A549 (cell line): ENCODE measurements around the gene PGGHG. TPM values are rescaled to one million over a fixed set of nuclear protein-coding genes. Genes with fewer than 3 reads are reported as not detected.

Source experiments
- ATAC-seq, 2 experiments: fragments of 200-7000 bp in 1 of 2; fragments of >200 bp in 1 of 2; cut with Nextera tagmentation in 1 of 2; cut with Tn5 transposase in 1 of 2; 3 replicates each; pipeline versions ENCODE4 v1.8.0 to v1.9.1; 2018 to 2020; ENCODE audit warnings: mild to moderate bottlenecking in 1 of 2, moderate library complexity in 1 of 2
- CTCF ChIA-PET: fragments of 300-600 bp; sonication (Branson Sonifier 250); formaldehyde crosslinking; extraction: SDS; loops from one replicate; lab custom pipeline; 2021; ENCODE audit warnings: antibody characterized with exemption, inconsistent platforms; lab: Yijun Ruan, JAX
- POLR2A ChIA-PET: fragments of 350-600 bp; formaldehyde crosslinking; extraction: SDS; loops from one replicate; lab custom pipeline; 2021; ENCODE audit warnings: antibody characterized with exemption, inconsistent platforms; lab: Yijun Ruan, JAX
- DNase-seq, 2 experiments: peaks; one replicate each; pipeline versions ENCODE4 v3.0.0 to v3.0.0-alpha.2; 2011 to 2016; ENCODE audit warnings: low read depth in 1 of 2, low spot score in 1 of 2
- FAIRE-seq: peaks from 2 replicates; lab custom pipeline; 2011; peaks lifted over from hg19 to GRCh38; lab: Jason Lieb, UNC
- H3K27ac ChIP-seq, 2 experiments: fragments of >200 bp; sonication (Bioruptor Twin); formaldehyde crosslinking; 3 replicates each; pipeline ENCODE4 v1.5.1; 2016 to 2017
- H3K4me1 ChIP-seq: fragments of >200 bp; sonication (Bioruptor Twin); formaldehyde crosslinking; 3 replicates; pipeline ENCODE4 v1.6.1; 2016
- H3K4me2 ChIP-seq: fragments of >200 bp; sonication (Bioruptor Twin); formaldehyde crosslinking; 3 replicates; pipeline ENCODE4 v1.6.1; 2016
- H3K4me3 ChIP-seq: fragments of >200 bp; sonication (Bioruptor Twin); formaldehyde crosslinking; 3 replicates; pipeline ENCODE4 v1.5.1; 2016
- H3K9me3 ChIP-seq: fragments of >200 bp; sonication (Bioruptor Twin); formaldehyde crosslinking; 3 replicates; pipeline ENCODE4 v1.6.1; 2016
- BHLHE40 ChIP-seq: IDR thresholded peaks from 2 replicates; pipeline ENCODE4 v1.6.1; 2012; ENCODE audit warnings: low read depth, low read length, inconsistent platforms
- CBX2 ChIP-seq: fragments of 200-600 bp; sonication (generic); IDR thresholded peaks from 2 replicates; pipeline ENCODE4 v1.6.1; 2016; ENCODE audit warnings: low read depth, mild to moderate bottlenecking, borderline replicate concordance
- CHD2 ChIP-seq: fragments of 150-350 bp; IDR thresholded peaks from 2 replicates; pipeline ENCODE4 v1.6.1; 2014; ENCODE audit warnings: low read length; ENCODE audit not compliant: partially characterized antibody
- CHD4 ChIP-seq: fragments of 200-600 bp; sonication (generic); IDR thresholded peaks from 2 replicates; pipeline ENCODE4 v1.6.1; 2016; ENCODE audit warnings: antibody characterized with exemption, mild to moderate bottlenecking, borderline replicate concordance
- EHF ChIP-seq: fragments of 250-450 bp; sonication (Bioruptor Pico); IDR thresholded peaks from 2 replicates; pipeline ENCODE4 v1.5.0; 2020; ENCODE audit warnings: mild to moderate bottlenecking
- FOXS1 ChIP-seq: fragments of 250-450 bp; sonication (Bioruptor Pico); IDR thresholded peaks from 2 replicates; pipeline ENCODE4 v1.5.0; 2020; ENCODE audit warnings: mild to moderate bottlenecking, moderate library complexity
- GATA3 ChIP-seq: IDR thresholded peaks from 2 replicates; pipeline ENCODE4 v1.6.1; 2012; ENCODE audit warnings: borderline replicate concordance
- HES2 ChIP-seq: fragments of >200 bp; sonication (Bioruptor Twin); formaldehyde crosslinking; IDR thresholded peaks from 2 replicates; pipeline ENCODE4 v1.6.1; 2016
- HEYL ChIP-seq: fragments of 250-450 bp; sonication (Bioruptor Pico); IDR thresholded peaks from 2 replicates; pipeline ENCODE4 v1.8.0; 2021; ENCODE audit warnings: mild to moderate bottlenecking, moderate library complexity
- HMGXB4 ChIP-seq: fragments of 250-450 bp; sonication (Bioruptor Pico); IDR thresholded peaks from 2 replicates; pipeline ENCODE4 v1.5.0; 2021; ENCODE audit warnings: mild to moderate bottlenecking, moderate library complexity, borderline replicate concordance
- HOXB13 ChIP-seq: fragments of 250-450 bp; sonication (Bioruptor Pico); IDR thresholded peaks from 2 replicates; pipeline ENCODE4 v1.5.0; 2020; ENCODE audit warnings: low read depth, mild to moderate bottlenecking, moderate library complexity
- MAZ ChIP-seq: fragments of 150-350 bp; IDR thresholded peaks from 2 replicates; pipeline ENCODE4 v1.6.1; 2014; ENCODE audit warnings: antibody characterized with exemption, low read depth, low read length, borderline replicate concordance
- MYC ChIP-seq: IDR thresholded peaks from 2 replicates; pipeline ENCODE4 v1.6.1; 2012; ENCODE audit warnings: mild to moderate bottlenecking, inconsistent platforms, low read length, improper control_type of control experiment, borderline replicate concordance
- NFE2L2 ChIP-seq: fragments of 150-350 bp; conservative IDR thresholded peaks from 2 replicates; pipeline ENCODE4 v1.6.1; 2014; ENCODE audit warnings: low read length
- NR3C1 ChIP-seq: fragments of >200 bp; sonication (Bioruptor Twin); formaldehyde crosslinking; IDR thresholded peaks from 3 replicates; pipeline ENCODE4 v1.6.1; 2017
- RAD21 ChIP-seq, 2 experiments: fragments of >200 bp in 1 of 2; sonication (Bioruptor Twin) in 1 of 2; formaldehyde crosslinking in 1 of 2; IDR thresholded peaks in 1 of 2; conservative IDR thresholded peaks in 1 of 2; 2 replicates in 1 of 2; 3 replicates in 1 of 2; pipeline ENCODE4 v1.6.1; 2012 to 2018; ENCODE audit warnings: inconsistent platforms in 1 of 2
- RARB ChIP-seq: fragments of 250-450 bp; sonication (Bioruptor Pico); IDR thresholded peaks from 2 replicates; pipeline ENCODE4 v1.8.0; 2021; ENCODE audit warnings: mild to moderate bottlenecking, moderate library complexity
- RCOR1 ChIP-seq: fragments of 150-350 bp; IDR thresholded peaks from 2 replicates; pipeline ENCODE4 v1.6.1; 2014; ENCODE audit warnings: antibody characterized with exemption, low read length, low read depth
- RFX5 ChIP-seq: fragments of 450-650 bp; IDR thresholded peaks from 2 replicates; pipeline ENCODE4 v1.7.1; 2014; ENCODE audit warnings: antibody characterized with exemption, mild to moderate bottlenecking, moderate library complexity
- RNF2 ChIP-seq: fragments of 200-600 bp; sonication (generic); IDR thresholded peaks from 2 replicates; pipeline ENCODE4 v1.6.1; 2016; ENCODE audit warnings: low read depth, mild to moderate bottlenecking, antibody characterized with exemption, moderate library complexity, borderline replicate concordance
- SREBF2 ChIP-seq: fragments of 450-650 bp; IDR thresholded peaks from 2 replicates; pipeline ENCODE4 v1.6.1; 2014; ENCODE audit warnings: mild to moderate bottlenecking, moderate library complexity
- TFCP2L1 ChIP-seq: fragments of 250-450 bp; sonication (Bioruptor Pico); IDR thresholded peaks from 2 replicates; pipeline ENCODE4 v1.5.0; 2021; ENCODE audit warnings: mild to moderate bottlenecking
- TP53 ChIP-seq: fragments of 250-450 bp; sonication (Bioruptor Pico); IDR thresholded peaks from 2 replicates; pipeline ENCODE4 v1.5.0; 2021; ENCODE audit warnings: mild to moderate bottlenecking, moderate library complexity
- ZFP36 ChIP-seq: fragments of 450-650 bp; IDR thresholded peaks from 2 replicates; pipeline ENCODE4 v1.6.1; 2014; ENCODE audit warnings: borderline replicate concordance; ENCODE audit not compliant: partially characterized antibody
- WGBS: methylation state at CpG from one replicate; pipeline ENCODE4 v1.1.6; 2017; ENCODE audit errors: missing lambda C conversion rate; 5-methylcytosine and 5-hydroxymethylcytosine counted together
- polyA plus RNA-seq, 4 experiments: library from polyadenylated mRNA; depleted of rRNA in 3 of 4; stranded (reverse); fragments of >200 nt; fragmentation: RNase III in 1 of 4; extraction: RNeasy Plus Mini Kit Qiagen cat#74134 plus additional on column Dnase treatment in 1 of 4; gene quantifications; 2 replicates in 3 of 4; 3 replicates in 1 of 4; pipeline ENCODE4 v1.2.3, GENCODE V29; 2011 to 2017
- TF ChIP-seq, protein P1 (sequence below): fragments of >200 bp; sonication (Bioruptor Twin); formaldehyde crosslinking; IDR thresholded peaks from 3 replicates; pipeline ENCODE4 v1.5.1; 2016
- TF ChIP-seq, protein P2 (sequence below): IDR thresholded peaks from 2 replicates; pipeline ENCODE4 v1.6.1; 2012; ENCODE audit warnings: low read depth, borderline replicate concordance
- TF ChIP-seq, protein P3 (sequence below): fragments of 250-450 bp; sonication (Bioruptor Pico); IDR thresholded peaks from 2 replicates; pipeline ENCODE4 v1.5.0; 2020; ENCODE audit warnings: low read depth, mild to moderate bottlenecking, moderate library complexity

PGGHG gene
- polyA plus RNA-seq, 2 of the 4 experiments (the other 2 are of a cell fraction) = 7.2 to 19.5 TPM

DNA sequence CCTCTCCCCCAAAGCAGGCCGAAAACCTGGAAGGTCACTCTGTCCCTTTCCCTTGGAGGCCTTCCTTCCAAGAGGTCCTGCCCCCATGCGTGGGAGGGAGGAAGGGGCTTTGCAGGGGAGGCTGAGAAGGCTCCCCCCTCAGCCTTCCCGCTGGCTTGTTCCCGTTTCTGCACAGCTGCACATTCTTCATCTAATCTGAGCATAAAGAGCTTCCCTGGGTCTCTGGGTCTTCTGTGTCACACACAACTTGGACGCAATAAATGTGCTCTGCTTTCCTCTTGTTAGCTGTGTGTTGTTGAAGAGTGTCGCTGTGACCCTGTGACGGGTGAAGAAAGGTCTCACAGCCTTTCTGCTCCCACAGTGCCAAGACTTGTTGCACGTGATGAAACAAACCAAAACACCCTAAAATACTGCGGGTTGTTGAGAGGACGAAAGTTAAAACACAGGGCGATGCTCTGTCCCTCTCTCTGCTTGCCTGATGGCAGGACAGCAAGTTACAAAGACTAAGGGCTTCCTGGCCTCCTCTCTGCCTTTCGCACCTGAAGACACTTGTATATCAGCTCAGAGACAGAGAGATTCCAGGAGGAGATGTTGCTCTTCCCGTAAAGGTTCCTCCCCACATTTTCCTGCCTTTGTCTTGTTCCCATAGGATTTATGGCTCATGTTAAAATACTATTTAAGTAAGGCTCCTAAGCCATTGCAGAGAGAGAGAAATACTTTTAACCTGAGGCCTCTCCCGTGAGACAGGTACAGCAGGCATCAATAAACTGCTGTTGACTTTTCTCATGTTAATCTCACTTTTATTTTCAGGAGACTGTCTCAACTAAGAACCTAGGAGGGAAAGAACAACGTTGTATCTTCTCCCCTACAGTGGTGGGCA, 47.1 kb downstream of the PGGHG start:
- Histone ChIP-seq H3K4me1 (no peaks in the 10 kb centered on the region), H3K27ac (no peak overlapping the region; a peak in 1 of 6 replicates), H3K4me2 (no peak overlapping the region), H3K9me3 (no peaks in the 10 kb centered on the region), H3K4me3 (no peak overlapping the region)
- WGBS = 63% methylated on average over 15 of the region's 15 CpGs
- DNase-seq (no peak), ATAC-seq (no peak), FAIRE-seq (no peak)
- ChIA-PET CTCF (interaction anchor here (0.9 kb wide), 1 partner anchor 113 kb away, joined by 3 read pairs; no protein-coding TSS in a partner anchor), POLR2A (no interaction called here)
- TF ChIP-seq, protein P1, sequence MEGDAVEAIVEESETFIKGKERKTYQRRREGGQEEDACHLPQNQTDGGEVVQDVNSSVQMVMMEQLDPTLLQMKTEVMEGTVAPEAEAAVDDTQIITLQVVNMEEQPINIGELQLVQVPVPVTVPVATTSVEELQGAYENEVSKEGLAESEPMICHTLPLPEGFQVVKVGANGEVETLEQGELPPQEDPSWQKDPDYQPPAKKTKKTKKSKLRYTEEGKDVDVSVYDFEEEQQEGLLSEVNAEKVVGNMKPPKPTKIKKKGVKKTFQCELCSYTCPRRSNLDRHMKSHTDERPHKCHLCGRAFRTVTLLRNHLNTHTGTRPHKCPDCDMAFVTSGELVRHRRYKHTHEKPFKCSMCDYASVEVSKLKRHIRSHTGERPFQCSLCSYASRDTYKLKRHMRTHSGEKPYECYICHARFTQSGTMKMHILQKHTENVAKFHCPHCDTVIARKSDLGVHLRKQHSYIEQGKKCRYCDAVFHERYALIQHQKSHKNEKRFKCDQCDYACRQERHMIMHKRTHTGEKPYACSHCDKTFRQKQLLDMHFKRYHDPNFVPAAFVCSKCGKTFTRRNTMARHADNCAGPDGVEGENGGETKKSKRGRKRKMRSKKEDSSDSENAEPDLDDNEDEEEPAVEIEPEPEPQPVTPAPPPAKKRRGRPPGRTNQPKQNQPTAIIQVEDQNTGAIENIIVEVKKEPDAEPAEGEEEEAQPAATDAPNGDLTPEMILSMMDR = no peak
- TF ChIP-seq RNF2 (no peak), ZFP36 (no peak), MAZ (no peak), HMGXB4 (no peak), HEYL (CRISPR knock-in tag) (no peak), TP53 (CRISPR knock-in tag) (no peak), NFE2L2 (no peak), RCOR1 (no peak), TFCP2L1 (CRISPR knock-in tag) (no peak), CBX2 (no peak), CHD4 (no peak), NR3C1 (no peak), CHD2 (no peak), HOXB13 (no peak)
- TF ChIP-seq, protein P2, sequence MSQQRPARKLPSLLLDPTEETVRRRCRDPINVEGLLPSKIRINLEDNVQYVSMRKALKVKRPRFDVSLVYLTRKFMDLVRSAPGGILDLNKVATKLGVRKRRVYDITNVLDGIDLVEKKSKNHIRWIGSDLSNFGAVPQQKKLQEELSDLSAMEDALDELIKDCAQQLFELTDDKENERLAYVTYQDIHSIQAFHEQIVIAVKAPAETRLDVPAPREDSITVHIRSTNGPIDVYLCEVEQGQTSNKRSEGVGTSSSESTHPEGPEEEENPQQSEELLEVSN = no peak
- TF ChIP-seq, protein P3, sequence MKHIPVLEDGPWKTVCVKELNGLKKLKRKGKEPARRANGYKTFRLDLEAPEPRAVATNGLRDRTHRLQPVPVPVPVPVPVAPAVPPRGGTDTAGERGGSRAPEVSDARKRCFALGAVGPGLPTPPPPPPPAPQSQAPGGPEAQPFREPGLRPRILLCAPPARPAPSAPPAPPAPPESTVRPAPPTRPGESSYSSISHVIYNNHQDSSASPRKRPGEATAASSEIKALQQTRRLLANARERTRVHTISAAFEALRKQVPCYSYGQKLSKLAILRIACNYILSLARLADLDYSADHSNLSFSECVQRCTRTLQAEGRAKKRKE (CRISPR knock-in tag) = no peak

GRCh38 chr11:336659-337198, 47.8 kb downstream of the PGGHG start:
- 81% methylated on average over 4 of the region's 4 CpGs for WGBS
- CTCF ChIA-PET = interaction anchor here (1.1 kb wide), 1 partner anchor 9 kb away, joined by 4 read pairs; no protein-coding TSS in a partner anchor
- no peak for DNase-seq
- TF ChIP-seq NFE2L2 (no peak), BHLHE40 (no peak), EHF (CRISPR knock-in tag) (no peak), SREBF2 (no peak), GATA3 (no peak), RARB (CRISPR knock-in tag) (no peak), RFX5 (no peak), MYC (no peak), HES2 (no peak), CHD2 (no peak), CBX2 (no peak), RAD21 (conservative IDR thresholded peaks at IDR 0.05 in 1 of 2, IDR thresholded peaks at IDR 0.05 in 1 of 2) (no peak), FOXS1 (no peak), HEYL (CRISPR knock-in tag) (no peak)
- TF ChIP-seq, all 56 proteins: peak for 0
- Histone ChIP-seq H3K4me3 (no peak overlapping the region), H3K27ac (no peak overlapping the region), H3K4me1 (no peaks in the 10 kb centered on the region), H3K9me3 (no peaks in the 10 kb centered on the region), H3K4me2 (no peak overlapping the region)
- FAIRE-seq (no peak), ATAC-seq (no peak)
- POLR2A ChIA-PET = no interaction called here
